ENCODE data around the gene HLA-A. TPM values are rescaled to one million over a fixed set of nuclear protein-coding genes. Genes with fewer than 3 reads are reported as not detected.
"Not testable (repeated sequence)": the region's sequence is repeated elsewhere in the genome, so short reads cannot be mapped to it uniquely, and the experiment has no call there.

Gene HLA-A
- polyA plus RNA-seq, 1 donor, result 326 TPM

GRCh38 chr6:29968130-29968529 lies 25.8 kb downstream of the HLA-A start:
- no peak overlapping the region for H3K4me3 ChIP-seq (ENCODE audit: low read length)
- H3K36me3 ChIP-seq (ENCODE audit: control insufficient read depth, insufficient read depth, low read length), result no peaks in the 10 kb centered on the region
- H3K9me3 ChIP-seq (ENCODE audit: control insufficient read depth, low read depth, low read length), result no peaks in the 10 kb centered on the region
- no peaks in the 10 kb centered on the region for H3K27me3 ChIP-seq (ENCODE audit: control insufficient read depth, insufficient read depth, low read length)
- 83% methylated on average over 1 of the region's 2 CpGs for WGBS (ENCODE audit: insufficient coverage, low lambda C conversion rate)
- peaks cover 28% of the 10 kb centered on the region for H3K4me1 ChIP-seq (ENCODE audit: control insufficient read depth, insufficient read depth, low read length)
- no peak for DNase-seq
- H3K27ac ChIP-seq (ENCODE audit: low read length), result peak overlapping the region; percentile 56

GRCh38 chr6:29968905-29969304 lies 26.6 kb downstream of the HLA-A start:
- WGBS (ENCODE audit: insufficient coverage, low lambda C conversion rate), result no CpG with 5 or more reads among the region's 2 CpGs
- H3K4me1 ChIP-seq (ENCODE audit: control insufficient read depth, insufficient read depth, low read length), result peaks cover 28% of the 10 kb centered on the region
- peaks cover under 1% of the 10 kb centered on the region for H3K27me3 ChIP-seq (ENCODE audit: control insufficient read depth, insufficient read depth, low read length)

DNA sequence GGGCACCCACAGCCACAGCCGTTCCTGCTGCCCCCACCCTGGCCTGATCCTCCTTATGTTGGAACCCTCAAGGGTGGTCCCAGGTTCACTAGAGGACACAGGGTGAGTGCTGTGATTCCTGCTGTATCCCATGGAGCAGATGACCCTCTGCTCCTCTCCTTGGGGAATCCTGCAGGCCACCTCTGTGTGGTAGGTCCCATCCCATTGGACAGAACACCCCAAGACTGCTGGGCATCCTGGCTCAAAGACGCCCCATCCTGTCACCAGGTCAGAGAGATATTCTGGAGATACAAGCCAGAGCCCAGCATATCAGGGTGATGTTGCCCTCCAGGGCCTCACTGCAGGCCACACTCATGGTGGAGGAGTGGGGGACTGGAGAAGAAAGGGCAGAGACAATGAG lies 28.4 kb downstream of the HLA-A start:
- Histone ChIP-seq H3K4me1 (ENCODE audit: control insufficient read depth, insufficient read depth, low read length) (peaks cover 25% of the 10 kb centered on the region), H3K27me3 (ENCODE audit: control insufficient read depth, insufficient read depth, low read length) (peaks cover 17% of the 10 kb centered on the region), H3K27ac (ENCODE audit: low read length) (no peak overlapping the region), H3K9me3 (ENCODE audit: control insufficient read depth, low read depth, low read length) (no peaks in the 10 kb centered on the region), H3K4me3 (ENCODE audit: low read length) (no peak overlapping the region), H3K36me3 (ENCODE audit: control insufficient read depth, insufficient read depth, low read length) (no peaks in the 10 kb centered on the region)
- DNase-seq, result no peak
- no CpG with 5 or more reads among the region's 2 CpGs for WGBS (ENCODE audit: insufficient coverage, low lambda C conversion rate)

More at GRCh38 chr6:29968905-29969304, 26.6 kb downstream of the HLA-A start:
- no peaks in the 10 kb centered on the region for H3K9me3 ChIP-seq (ENCODE audit: control insufficient read depth, low read depth, low read length)
- H3K36me3 ChIP-seq (ENCODE audit: control insufficient read depth, insufficient read depth, low read length), result no peaks in the 10 kb centered on the region
- no peak overlapping the region for H3K27ac ChIP-seq (ENCODE audit: low read length)
- no peak overlapping the region for H3K4me3 ChIP-seq (ENCODE audit: low read length)
- no peak for DNase-seq

- Histone ChIP-seq H3K27me3 (ENCODE audit: control insufficient read depth, insufficient read depth, low read length) (peaks cover 23% of the 10 kb centered on the region), H3K27ac (ENCODE audit: low read length) (no peak overlapping the region), H3K36me3 (ENCODE audit: control insufficient read depth, insufficient read depth, low read length) (no peaks in the 10 kb centered on the region), H3K4me1 (ENCODE audit: control insufficient read depth, insufficient read depth, low read length) (peaks cover 21% of the 10 kb centered on the region), H3K9me3 (ENCODE audit: control insufficient read depth, low read depth, low read length) (no peaks in the 10 kb centered on the region), H3K4me3 (ENCODE audit: low read length) (peak overlapping the region; percentile 19)
- WGBS (ENCODE audit: insufficient coverage, low lambda C conversion rate), result 0% methylated on average over 1 of the region's 17 CpGs
- peak in 1 of 2 donors; percentile 22 for DNase-seq
These were observed 32.7 kb downstream of the HLA-A start for GRCh38 chr6:29974901-29975560.

- no peak overlapping the region for H3K27ac ChIP-seq (ENCODE audit: low read length)
- H3K27me3 ChIP-seq (ENCODE audit: control insufficient read depth, insufficient read depth, low read length), result peaks cover 23% of the 10 kb centered on the region
- no peaks in the 10 kb centered on the region for H3K36me3 ChIP-seq (ENCODE audit: control insufficient read depth, insufficient read depth, low read length)
- H3K4me1 ChIP-seq (ENCODE audit: control insufficient read depth, insufficient read depth, low read length), result peaks cover 21% of the 10 kb centered on the region
- H3K9me3 ChIP-seq (ENCODE audit: control insufficient read depth, low read depth, low read length), result no peaks in the 10 kb centered on the region
- DNase-seq, result peak in 1 of 2 donors; percentile 29
- peak overlapping the region; percentile 19 for H3K4me3 ChIP-seq (ENCODE audit: low read length)
- WGBS (ENCODE audit: insufficient coverage, low lambda C conversion rate), result 17% methylated on average over 1 of the region's 25 CpGs
These were observed 33.2 kb downstream of the HLA-A start for GRCh38 chr6:29975561-29975907.

DNA sequence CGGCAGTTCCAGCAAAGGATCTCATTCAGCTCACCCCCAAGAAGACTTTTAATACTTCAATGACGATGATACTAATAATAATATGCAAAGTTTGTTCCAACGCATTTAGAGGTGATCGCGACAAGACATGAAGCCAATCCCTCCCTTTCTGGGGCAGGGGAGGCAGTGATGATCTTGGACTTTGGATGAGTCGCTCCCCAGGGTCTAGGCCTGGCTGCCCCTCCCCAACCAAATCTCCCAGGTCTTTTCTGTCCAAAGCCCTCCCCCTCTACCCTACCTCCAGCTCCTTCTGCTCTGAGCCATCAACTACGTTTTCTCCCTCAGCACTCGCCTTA lies 33.9 kb downstream of the HLA-A start:
- peaks cover 23% of the 10 kb centered on the region for H3K27me3 ChIP-seq (ENCODE audit: control insufficient read depth, insufficient read depth, low read length)
- H3K4me1 ChIP-seq (ENCODE audit: control insufficient read depth, insufficient read depth, low read length), result peaks cover 21% of the 10 kb centered on the region
- DNase-seq, result no peak
- peaks cover 2% of the 10 kb centered on the region for H3K9me3 ChIP-seq (ENCODE audit: control insufficient read depth, low read depth, low read length)
- H3K36me3 ChIP-seq (ENCODE audit: control insufficient read depth, insufficient read depth, low read length), result no peaks in the 10 kb centered on the region
- H3K27ac ChIP-seq (ENCODE audit: low read length), result peak overlapping the region; percentile 76
- no CpG with 5 or more reads among the region's 8 CpGs for WGBS (ENCODE audit: insufficient coverage, low lambda C conversion rate)
- peak overlapping the region; percentile 55 for H3K4me3 ChIP-seq (ENCODE audit: low read length)

- H3K4me1 ChIP-seq (ENCODE audit: control insufficient read depth, insufficient read depth, low read length), result peaks cover 21% of the 10 kb centered on the region
- 0% methylated on average over 1 of the region's 66 CpGs for WGBS (ENCODE audit: insufficient coverage, low lambda C conversion rate)
- peak overlapping the region; percentile 76 for H3K27ac ChIP-seq (ENCODE audit: low read length)
- H3K36me3 ChIP-seq (ENCODE audit: control insufficient read depth, insufficient read depth, low read length), result no peaks in the 10 kb centered on the region
- H3K27me3 ChIP-seq (ENCODE audit: control insufficient read depth, insufficient read depth, low read length), result peaks cover 23% of the 10 kb centered on the region
- peaks cover 2% of the 10 kb centered on the region for H3K9me3 ChIP-seq (ENCODE audit: control insufficient read depth, low read depth, low read length)
- peak; percentile 81 to 89 for DNase-seq
- H3K4me3 ChIP-seq (ENCODE audit: low read length), result peak overlapping the region; percentile 55
These were observed 34.5 kb downstream of the HLA-A start for GRCh38 chr6:29976588-29977424.

DNA sequence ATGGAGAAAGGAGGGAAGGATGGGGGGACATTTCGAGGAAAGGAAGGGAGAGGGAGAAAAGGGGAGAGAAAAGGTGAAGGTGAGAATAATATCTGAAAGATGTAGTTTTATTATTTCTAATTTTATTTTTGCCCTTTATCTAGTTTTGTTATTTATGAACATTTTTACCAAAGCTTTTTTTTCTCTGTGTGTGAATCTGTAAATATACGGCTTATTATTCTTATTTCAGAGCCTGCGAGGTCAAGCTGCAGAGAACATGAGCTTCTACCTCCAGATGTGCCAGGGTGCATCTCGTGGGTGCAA lies 35.0 kb downstream of the HLA-A start:
- Histone ChIP-seq H3K27me3 (ENCODE audit: control insufficient read depth, insufficient read depth, low read length) (peaks cover 23% of the 10 kb centered on the region), H3K36me3 (ENCODE audit: control insufficient read depth, insufficient read depth, low read length) (no peaks in the 10 kb centered on the region), H3K27ac (ENCODE audit: low read length) (peak overlapping the region; percentile 76), H3K9me3 (ENCODE audit: control insufficient read depth, low read depth, low read length) (peaks cover 2% of the 10 kb centered on the region), H3K4me1 (ENCODE audit: control insufficient read depth, insufficient read depth, low read length) (peaks cover 21% of the 10 kb centered on the region), H3K4me3 (ENCODE audit: low read length) (peak overlapping the region; percentile 55)
- WGBS (ENCODE audit: insufficient coverage, low lambda C conversion rate), result 51% methylated on average over 3 of the region's 4 CpGs
- no peak for DNase-seq

DNA sequence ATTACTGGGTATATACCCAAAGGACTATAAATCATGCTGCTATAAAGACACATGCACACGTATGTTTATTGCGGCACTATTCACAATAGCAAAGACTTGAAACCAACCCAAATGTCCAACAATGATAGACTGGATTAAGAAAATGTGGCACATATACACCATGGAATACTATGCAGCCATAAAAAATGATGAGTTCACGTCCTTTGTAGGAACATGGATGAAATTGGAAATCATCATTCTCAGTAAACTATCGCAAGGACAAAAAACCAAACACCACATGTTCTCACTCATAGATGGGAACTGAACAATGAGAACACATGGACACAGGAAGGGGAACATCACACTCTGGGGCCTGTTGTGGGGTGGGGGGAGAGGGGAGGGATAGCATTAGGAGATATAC lies 37.7 kb downstream of the HLA-A start:
- H3K9me3 ChIP-seq (ENCODE audit: control insufficient read depth, low read depth, low read length); DNase-seq; H3K4me3 ChIP-seq (ENCODE audit: low read length); H3K36me3 ChIP-seq (ENCODE audit: control insufficient read depth, insufficient read depth, low read length); H3K27ac ChIP-seq (ENCODE audit: low read length): not testable (repeated sequence)
- no CpG with 5 or more reads among the region's 4 CpGs for WGBS (ENCODE audit: insufficient coverage, low lambda C conversion rate)
- Histone ChIP-seq H3K27me3 (ENCODE audit: control insufficient read depth, insufficient read depth, low read length) (peaks cover 13% of the 10 kb centered on the region), H3K4me1 (ENCODE audit: control insufficient read depth, insufficient read depth, low read length) (peaks cover 21% of the 10 kb centered on the region)

DNA sequence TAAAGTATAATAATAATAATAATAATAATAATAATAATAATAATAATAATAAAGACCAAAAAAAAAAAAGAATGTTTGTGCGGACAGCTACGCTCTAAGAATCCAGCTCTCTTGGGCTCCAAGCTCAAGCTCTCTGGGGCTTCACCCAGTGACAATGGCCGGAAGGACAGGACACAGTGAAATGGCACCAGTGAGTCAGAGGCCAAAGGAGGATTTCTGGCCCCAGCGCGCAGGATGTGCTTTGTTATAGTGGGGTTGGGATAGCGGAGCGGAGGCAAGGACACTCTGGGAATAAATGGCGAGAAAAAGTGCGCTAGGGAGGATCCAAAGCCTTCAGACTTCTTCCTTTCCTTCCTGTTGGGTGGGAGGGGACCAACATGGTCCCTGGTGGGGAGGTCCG lies 38.2 kb downstream of the HLA-A start:
- WGBS (ENCODE audit: insufficient coverage, low lambda C conversion rate), result 100% methylated on average over 1 of the region's 10 CpGs
- Histone ChIP-seq H3K4me3 (ENCODE audit: low read length) (no peak overlapping the region), H3K9me3 (ENCODE audit: control insufficient read depth, low read depth, low read length) (peaks cover 2% of the 10 kb centered on the region), H3K36me3 (ENCODE audit: control insufficient read depth, insufficient read depth, low read length) (no peaks in the 10 kb centered on the region), H3K4me1 (ENCODE audit: control insufficient read depth, insufficient read depth, low read length) (peaks cover 16% of the 10 kb centered on the region), H3K27ac (ENCODE audit: low read length) (no peak overlapping the region), H3K27me3 (ENCODE audit: control insufficient read depth, insufficient read depth, low read length) (peaks cover 8% of the 10 kb centered on the region)
- no peak for DNase-seq
